Fibroblast of lung (primary cell): Measurements from ENCODE around the gene SLC35G4. TPM values are rescaled to one million over a fixed set of nuclear protein-coding genes. Genes with fewer than 3 reads are reported as not detected.

Experiments
- DNase-seq, 2 donors: peaks; one replicate each; pipeline versions ENCODE4 v3.0.0 to v3.0.0-alpha.2; 2010; ENCODE audit warnings: low read depth in 2 of 2
- H2AFZ ChIP-seq: 2 replicates; pipeline ENCODE4 v1.5.1; 2012; ENCODE audit warnings: low read length, control low read depth, inconsistent platforms
- H3K27ac ChIP-seq: 2 replicates; pipeline ENCODE4 v1.5.1; 2011; ENCODE audit warnings: low read length, control low read depth; ENCODE audit not compliant: insufficient read depth
- H3K27me3 ChIP-seq: 2 replicates; pipeline ENCODE4 v1.5.1; 2011; ENCODE audit warnings: mild to moderate bottlenecking, low read length; ENCODE audit not compliant: control insufficient read depth, insufficient read depth
- H3K36me3 ChIP-seq: 2 replicates; pipeline ENCODE4 v1.5.1; 2011; ENCODE audit warnings: low read length; ENCODE audit not compliant: control insufficient read depth, insufficient read depth
- H3K4me1 ChIP-seq: 2 replicates; pipeline ENCODE4 v1.5.1; 2011; ENCODE audit warnings: low read length; ENCODE audit not compliant: control insufficient read depth, insufficient read depth; ENCODE audit errors: extremely low read depth
- H3K4me2 ChIP-seq: 2 replicates; pipeline ENCODE4 v1.5.1; 2011; ENCODE audit warnings: low read length, control low read depth; ENCODE audit not compliant: insufficient read depth; ENCODE audit errors: extremely low read depth
- H3K4me3 ChIP-seq, 4 experiments: fragments of 200-600 bp in 1 of 4; sonication (generic) in 1 of 4; replicated peaks in 1 of 4; 2 replicates each; pipeline ENCODE4 v1.5.1; 2011 to 2016; ENCODE audit warnings: low read length in 4 of 4, low read depth in 3 of 4, mild to moderate bottlenecking in 3 of 4, control low read depth in 2 of 4, inconsistent platforms in 1 of 4, mixed read lengths in 1 of 4; ENCODE audit not compliant: insufficient read depth in 1 of 4; ENCODE audit errors: control extremely low read depth in 1 of 4
- H3K79me2 ChIP-seq: 2 replicates; pipeline ENCODE4 v1.5.1; 2012; ENCODE audit warnings: mild to moderate bottlenecking, low read length, inconsistent platforms; ENCODE audit not compliant: control insufficient read depth, insufficient read depth
- H3K9ac ChIP-seq: 2 replicates; pipeline ENCODE4 v1.5.1; 2011; ENCODE audit warnings: mild to moderate bottlenecking, low read length, control low read depth; ENCODE audit not compliant: insufficient read depth
- H3K9me3 ChIP-seq: 2 replicates; pipeline ENCODE4 v1.5.1; 2012; ENCODE audit warnings: low read depth, low read length; ENCODE audit not compliant: control insufficient read depth, insufficient read depth
- H4K20me1 ChIP-seq: 2 replicates; pipeline ENCODE4 v1.5.1; 2011; ENCODE audit warnings: low read length; ENCODE audit not compliant: control insufficient read depth, insufficient read depth; ENCODE audit errors: extremely low read depth
- CTCF ChIP-seq, 2 donors: IDR thresholded peaks in 1 of 2; conservative IDR thresholded peaks in 1 of 2; 1 replicate in 1 of 2; 2 replicates in 1 of 2; pipeline ENCODE4 v1.5.1; 2011 to 2012; ENCODE audit warnings: low read length in 2 of 2, control low read depth in 1 of 2, inconsistent platforms in 1 of 2, low read depth in 1 of 2, mild to moderate bottlenecking in 1 of 2
- EZH2 ChIP-seq: IDR thresholded peaks from 2 replicates; pipeline ENCODE4 v1.5.1; 2012; ENCODE audit warnings: low read length, control low read depth, mild to moderate bottlenecking; ENCODE audit errors: missing control alignments
- polyA plus RNA-seq, 2 donors: library from polyadenylated mRNA; depleted of rRNA in 1 of 2; stranded (reverse) in 1 of 2; unstranded in 1 of 2; fragments of >200 nt; gene quantifications; 2 replicates each; pipeline ENCODE4 v1.2.1, GENCODE V29; 2011 to 2012; ENCODE audit warnings: missing spikeins in 1 of 2
- total RNA-seq: library from RNA; depleted of rRNA; stranded (reverse); fragments of >200 nt; gene quantifications from 2 replicates; pipeline ENCODE4 v1.2.1, GENCODE V29; 2014

The SLC35G4 gene
- total and polyA plus RNA-seq, 2 donors (not counting 1 experiment from before 2014, with no cell fraction given) = not detected

- no peaks in the 10 kb centered on the region for H3K36me3 ChIP-seq
- peaks cover 3% of the 10 kb centered on the region for H3K27me3 ChIP-seq
- TF ChIP-seq CTCF (conservative IDR thresholded peaks at IDR 0.05 in 1 of 2, IDR thresholded peaks at IDR 0.05 in 1 of 2; ENCODE audit: low read depth in 1 of 2, low read length in 2 of 2) = no peak
- TF ChIP-seq EZH2 = no peak
Observed at GRCh38 chr18:11587432-11587831, 22.0 kb upstream of the SLC35G4 start.

GRCh38 chr18:11587846-11588245, 21.6 kb upstream of the SLC35G4 start:
- Histone ChIP-seq H3K27me3 (peaks cover 3% of the 10 kb centered on the region), H3K4me1 (no peaks in the 10 kb centered on the region), H3K36me3 (no peaks in the 10 kb centered on the region), H3K79me2 (no peaks in the 10 kb centered on the region), H3K4me3 (no peak overlapping the region), H3K9me3 (no peaks in the 10 kb centered on the region), H3K9ac (no peak overlapping the region), H3K27ac (no peak overlapping the region), H3K4me2 (no peak overlapping the region), H4K20me1 (no peaks in the 10 kb centered on the region), H2AFZ (no peak overlapping the region)
- no peak for DNase-seq
- TF ChIP-seq EZH2 = no peak
- TF ChIP-seq CTCF (conservative IDR thresholded peaks at IDR 0.05 in 1 of 2, IDR thresholded peaks at IDR 0.05 in 1 of 2; ENCODE audit: low read depth in 1 of 2, low read length in 2 of 2) = no peak

More at GRCh38 chr18:11587432-11587831, 22.0 kb upstream of the SLC35G4 start:
- Histone ChIP-seq H3K9ac (no peak overlapping the region), H3K4me3 (no peak overlapping the region), H3K9me3 (no peaks in the 10 kb centered on the region), H2AFZ (no peak overlapping the region), H3K4me1 (no peaks in the 10 kb centered on the region), H3K27ac (no peak overlapping the region), H4K20me1 (no peaks in the 10 kb centered on the region), H3K79me2 (no peaks in the 10 kb centered on the region), H3K4me2 (no peak overlapping the region)
- no peak for DNase-seq

- Histone ChIP-seq H3K9me3 (no peaks in the 10 kb centered on the region), H3K36me3 (no peaks in the 10 kb centered on the region), H3K27me3 (no peaks in the 10 kb centered on the region), H4K20me1 (no peaks in the 10 kb centered on the region), H3K79me2 (no peaks in the 10 kb centered on the region), H3K4me3 (no peak overlapping the region), H3K4me2 (no peak overlapping the region), H2AFZ (no peak overlapping the region), H3K4me1 (no peaks in the 10 kb centered on the region), H3K9ac (no peak overlapping the region), H3K27ac (no peak overlapping the region)
- no peak for DNase-seq
- TF ChIP-seq EZH2 = no peak
- TF ChIP-seq CTCF (conservative IDR thresholded peaks at IDR 0.05 in 1 of 2, IDR thresholded peaks at IDR 0.05 in 1 of 2; ENCODE audit: low read depth in 1 of 2, low read length in 2 of 2) = no peak
Observed at GRCh38 chr18:11591957-11592356, 17.4 kb upstream of the SLC35G4 start.
